ENCODE results near the gene IMP4. TPM values are rescaled to one million over a fixed set of nuclear protein-coding genes. Genes with fewer than 3 reads are reported as not detected.

The IMP4 gene
- total and polyA plus RNA-seq, 2 of the 4 experiments (the other 2 are of a cell fraction): 154 to 169 TPM

GRCh38 chr2:130341562-130342019 is 1.1 kb upstream of the IMP4 start:
- Histone ChIP-seq H3K27ac (ENCODE audit: insufficient read depth, low read length) (peak overlapping the region; percentile 71), H2AK5ac (ENCODE audit: low read depth, low read length) (no peak overlapping the region), H3K23ac (ENCODE audit: low read depth, low read length) (peak overlapping the region; percentile 40; the same call in 1 of the 2 replicates), H3K18ac (ENCODE audit: low read depth, low read length) (no peak overlapping the region), H3K4ac (ENCODE audit: low read depth, low read length) (peak overlapping the region; percentile 80), H3K4me1 (ENCODE audit: control insufficient read depth, insufficient read depth, low read length) (peaks cover 11% of the 10 kb centered on the region), H4K91ac (ENCODE audit: insufficient read depth, low read depth, low read length) (no peak overlapping the region), H2BK5ac (ENCODE audit: low read depth, low read length, poor library complexity, severe bottlenecking) (peak overlapping the region; percentile 67), H4K5ac (ENCODE audit: low read depth, low read length) (peak overlapping the region; percentile 66; the same call in 1 of the 2 replicates), H2BK15ac (ENCODE audit: low read depth, low read length) (no peak overlapping the region), H3K36me3 (ENCODE audit: control insufficient read depth, insufficient read depth, low read length) (peaks cover 28% of the 10 kb centered on the region), H4K20me1 (ENCODE audit: insufficient read depth, low read length) (no peaks in the 10 kb centered on the region), H3K27me3 (ENCODE audit: control insufficient read depth, insufficient read depth, low read length) (no peaks in the 10 kb centered on the region), H3K9ac (ENCODE audit: low read depth, low read length) (peak overlapping the region; percentile 54), H3K4me3 (ENCODE audit: insufficient read depth, low read depth, low read length) (peak overlapping the region; percentile 96), H2BK20ac (ENCODE audit: low read depth, low read length) (no peak overlapping the region), H2BK120ac (ENCODE audit: low read depth, low read length) (no peak overlapping the region), H3K9me3 (ENCODE audit: control insufficient read depth, insufficient read depth, low read length) (no peaks in the 10 kb centered on the region), H4K8ac (ENCODE audit: low read depth in 2 of 2, low read length in 2 of 2) (peak overlapping the region; percentile 18 to 76; a peak in 2 of 4 replicates), H2AK9ac (replicated peaks; ENCODE audit: low read depth, low read length, poor library complexity) (peak overlapping the region; percentile 89), H3K79me1 (ENCODE audit: low read depth in 1 of 2, low read length in 2 of 2) (peaks cover 18 to 36% of the 10 kb centered on the region in 2 experiments), H3K9me1 (ENCODE audit: insufficient read depth, low read length) (peaks cover 9% of the 10 kb centered on the region), H2AFZ (replicated peaks; ENCODE audit: low read length, poor library complexity) (peak overlapping the region; percentile 98), H3K4me2 (ENCODE audit: low read depth, low read length) (peak overlapping the region; percentile 91), H3K56ac (ENCODE audit: extremely low read depth, insufficient read depth, low read length) (no peak overlapping the region), H3K14ac (replicated peaks; ENCODE audit: low read depth, low read length) (peak overlapping the region; percentile 43)
- DNase-seq (no peak), ATAC-seq (ENCODE audit: low read depth) (peak; percentile 0)
- dilution Hi-C loops (cut with HindIII; ENCODE audit: low sequenced_read_pairs, unreplicated experiment): no loop called here
- ChIA-PET CTCF (interaction anchor here (0.7 to 2.1 kb wide), 3 partner anchors 14 to 53 kb away, joined by 3 to 8 read pairs (median 4); partner anchors contain the start of gene PTPN18), POLR2A (ENCODE audit: unreplicated experiment) (interaction anchor here (0.5 to 0.6 kb wide), 2 partner anchors 25 to 34 kb away, joined by 4 to 5 read pairs; no protein-coding TSS in a partner anchor)
- no TSS peak for BruUV-seq (replicated peaks)
- WGBS, 2 experiments (ENCODE audit: extremely low coverage in 2 of 2, insufficient read length in 1 of 2): 0% methylated on average over 10 of the region's 24 CpGs; no CpG with 5 or more reads in 1 of the 2 experiments
- in situ Hi-C loops (cut with MboI; ENCODE audit: low sequenced_read_pairs): no loop called here
- TF ChIP-seq BHLHE40 (IDR thresholded peaks at IDR 0.05; ENCODE audit: low read depth, low read length): no peak
- no peak for TF ChIP-seq POLR2A (IDR thresholded peaks at IDR 0.05; ENCODE audit: low read depth, low read length)
- no peak for TF ChIP-seq CHD1 (IDR thresholded peaks at IDR 0.05; ENCODE audit: low read depth, low read length)
- TF ChIP-seq ELK1 (IDR thresholded peaks at IDR 0.05; ENCODE audit: borderline replicate concordance, low read depth, low read length): no peak
- no peak for TF ChIP-seq RFX5 (IDR thresholded peaks at IDR 0.05; ENCODE audit: low read depth, low read length)
- TF ChIP-seq MAFK (IDR thresholded peaks at IDR 0.05; ENCODE audit: low read depth, low read length): no peak
- TF ChIP-seq, protein P1, sequence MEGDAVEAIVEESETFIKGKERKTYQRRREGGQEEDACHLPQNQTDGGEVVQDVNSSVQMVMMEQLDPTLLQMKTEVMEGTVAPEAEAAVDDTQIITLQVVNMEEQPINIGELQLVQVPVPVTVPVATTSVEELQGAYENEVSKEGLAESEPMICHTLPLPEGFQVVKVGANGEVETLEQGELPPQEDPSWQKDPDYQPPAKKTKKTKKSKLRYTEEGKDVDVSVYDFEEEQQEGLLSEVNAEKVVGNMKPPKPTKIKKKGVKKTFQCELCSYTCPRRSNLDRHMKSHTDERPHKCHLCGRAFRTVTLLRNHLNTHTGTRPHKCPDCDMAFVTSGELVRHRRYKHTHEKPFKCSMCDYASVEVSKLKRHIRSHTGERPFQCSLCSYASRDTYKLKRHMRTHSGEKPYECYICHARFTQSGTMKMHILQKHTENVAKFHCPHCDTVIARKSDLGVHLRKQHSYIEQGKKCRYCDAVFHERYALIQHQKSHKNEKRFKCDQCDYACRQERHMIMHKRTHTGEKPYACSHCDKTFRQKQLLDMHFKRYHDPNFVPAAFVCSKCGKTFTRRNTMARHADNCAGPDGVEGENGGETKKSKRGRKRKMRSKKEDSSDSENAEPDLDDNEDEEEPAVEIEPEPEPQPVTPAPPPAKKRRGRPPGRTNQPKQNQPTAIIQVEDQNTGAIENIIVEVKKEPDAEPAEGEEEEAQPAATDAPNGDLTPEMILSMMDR (conservative IDR thresholded peaks at IDR 0.05; ENCODE audit: low read depth, low read length): no peak
- no peak for TF ChIP-seq NFE2L2 (IDR thresholded peaks at IDR 0.05; ENCODE audit: low read depth, low read length)
- no peak for TF ChIP-seq USF2 (IDR thresholded peaks at IDR 0.05; ENCODE audit: low read depth, low read length)
- TF ChIP-seq RCOR1 (IDR thresholded peaks at IDR 0.05; ENCODE audit: insufficient replicate concordance, low read length): no peak
- TF ChIP-seq MXI1 (IDR thresholded peaks at IDR 0.05; ENCODE audit: borderline replicate concordance, low read depth, low read length): no peak
- TF ChIP-seq CEBPB (IDR thresholded peaks at IDR 0.05; ENCODE audit: low read depth, low read length): no peak
- TF ChIP-seq MAZ (IDR thresholded peaks at IDR 0.05; ENCODE audit: borderline replicate concordance, low read depth, low read length): no peak
- TF ChIP-seq SMC3 (IDR thresholded peaks at IDR 0.05; ENCODE audit: low read depth, low read length): no peak
- intact Hi-C loops (cut with micrococcal nuclease): loop anchor here (1.0 kb wide), 2 partner anchors 31 to 50 kb away; no protein-coding TSS in a partner anchor
